GM20000 (cell line): ENCODE data around the gene ERBIN.
"Not testable (repeated sequence)": the region's sequence is repeated elsewhere in the genome, so short reads cannot be mapped to it uniquely, and the experiment has no call there.

ENCODE experiments used
- DNase-seq: peaks from one replicate; pipeline ENCODE4 v3.0.0; 2012; ENCODE audit warnings: low spot score
- TF ChIP-seq, protein P1 (sequence below): IDR thresholded peaks from 2 replicates; pipeline ENCODE4 v1.5.1; 2012; ENCODE audit warnings: mild to moderate bottlenecking, control low read depth; ENCODE audit errors: extremely low read depth, missing control alignments

ERBIN gene

DNA sequence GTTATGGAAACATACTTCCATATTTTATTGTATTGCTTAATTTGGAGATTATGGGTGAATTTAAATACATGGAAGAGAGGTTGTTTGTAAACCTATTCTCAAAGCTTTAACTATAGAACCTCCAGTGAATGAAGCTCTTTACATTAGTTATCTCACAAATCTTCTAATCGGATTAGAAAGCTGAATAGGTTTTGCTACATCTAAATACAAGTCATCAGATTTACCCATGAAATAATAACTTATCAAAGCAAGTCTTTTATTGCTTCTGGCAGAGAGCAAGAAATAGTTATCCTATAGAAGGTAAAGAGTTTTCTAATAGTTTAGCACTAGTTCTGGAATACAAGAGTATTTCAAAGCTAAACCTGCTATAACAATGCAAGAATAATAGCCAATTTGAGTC, 113.3 kb downstream of the ERBIN start:
- DNase-seq, result no peak
- TF ChIP-seq, protein P1, sequence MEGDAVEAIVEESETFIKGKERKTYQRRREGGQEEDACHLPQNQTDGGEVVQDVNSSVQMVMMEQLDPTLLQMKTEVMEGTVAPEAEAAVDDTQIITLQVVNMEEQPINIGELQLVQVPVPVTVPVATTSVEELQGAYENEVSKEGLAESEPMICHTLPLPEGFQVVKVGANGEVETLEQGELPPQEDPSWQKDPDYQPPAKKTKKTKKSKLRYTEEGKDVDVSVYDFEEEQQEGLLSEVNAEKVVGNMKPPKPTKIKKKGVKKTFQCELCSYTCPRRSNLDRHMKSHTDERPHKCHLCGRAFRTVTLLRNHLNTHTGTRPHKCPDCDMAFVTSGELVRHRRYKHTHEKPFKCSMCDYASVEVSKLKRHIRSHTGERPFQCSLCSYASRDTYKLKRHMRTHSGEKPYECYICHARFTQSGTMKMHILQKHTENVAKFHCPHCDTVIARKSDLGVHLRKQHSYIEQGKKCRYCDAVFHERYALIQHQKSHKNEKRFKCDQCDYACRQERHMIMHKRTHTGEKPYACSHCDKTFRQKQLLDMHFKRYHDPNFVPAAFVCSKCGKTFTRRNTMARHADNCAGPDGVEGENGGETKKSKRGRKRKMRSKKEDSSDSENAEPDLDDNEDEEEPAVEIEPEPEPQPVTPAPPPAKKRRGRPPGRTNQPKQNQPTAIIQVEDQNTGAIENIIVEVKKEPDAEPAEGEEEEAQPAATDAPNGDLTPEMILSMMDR, result no peak

DNA sequence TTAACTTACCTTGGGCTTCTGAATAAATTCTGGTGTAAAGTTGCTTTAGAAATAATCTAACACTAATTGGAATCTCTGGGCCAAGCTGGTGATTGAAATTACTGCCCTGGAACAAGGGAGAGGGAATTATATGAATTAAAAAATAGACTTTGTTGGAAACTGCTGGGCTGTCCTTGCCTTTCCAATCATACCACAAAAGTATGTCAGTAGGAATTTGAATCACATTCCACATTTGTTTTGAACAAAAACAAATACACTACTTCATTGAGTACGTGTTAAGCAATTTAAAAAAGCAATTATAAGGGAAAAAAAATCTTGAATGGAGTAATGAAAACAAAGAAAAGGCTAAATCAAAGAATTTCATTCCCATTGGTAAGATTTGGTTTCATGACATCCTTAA, 115.3 kb downstream of the ERBIN start:
- TF ChIP-seq, protein P1, result no peak
- no peak for DNase-seq

DNA sequence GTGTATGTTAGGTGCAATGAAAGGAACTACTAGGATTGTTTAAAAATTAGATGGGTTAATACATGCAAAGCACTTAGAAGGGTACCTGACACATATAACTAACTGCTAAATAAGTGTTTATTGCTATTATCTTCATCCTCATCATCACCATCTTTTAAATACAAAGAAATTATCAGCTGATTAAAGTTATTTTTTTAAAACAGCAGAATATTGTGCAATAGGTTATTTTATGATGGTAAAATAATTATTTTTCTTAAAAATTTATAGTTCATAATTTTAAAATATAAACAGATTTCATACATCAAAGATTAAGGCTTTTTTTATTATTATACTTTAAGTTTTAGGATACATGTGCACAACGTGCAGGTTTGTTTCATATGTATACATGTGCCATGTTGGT, 130.9 kb downstream of the ERBIN start:
- TF ChIP-seq, protein P1, result no peak
- DNase-seq, result no peak

DNA sequence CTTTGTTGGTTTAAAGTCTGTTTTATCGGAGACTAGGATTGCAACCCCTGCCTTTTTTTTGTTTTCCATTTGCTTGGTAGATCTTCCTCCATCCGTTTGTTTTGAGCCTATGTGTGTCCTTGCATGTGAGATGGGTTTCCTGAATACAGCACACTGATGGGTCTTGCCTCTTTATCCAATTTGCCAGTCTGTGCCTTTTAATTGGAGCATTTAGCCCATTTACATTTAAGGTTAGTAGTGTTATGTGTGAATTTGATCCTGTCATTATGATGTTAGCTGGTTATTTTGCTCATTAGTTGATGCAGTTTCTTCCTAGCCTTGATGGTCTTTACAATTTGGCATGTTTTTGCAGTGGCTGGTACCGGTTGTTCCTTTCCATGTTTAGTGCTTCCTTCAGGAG, 134.9 kb downstream of the ERBIN start:
- not testable (repeated sequence) for DNase-seq

DNA sequence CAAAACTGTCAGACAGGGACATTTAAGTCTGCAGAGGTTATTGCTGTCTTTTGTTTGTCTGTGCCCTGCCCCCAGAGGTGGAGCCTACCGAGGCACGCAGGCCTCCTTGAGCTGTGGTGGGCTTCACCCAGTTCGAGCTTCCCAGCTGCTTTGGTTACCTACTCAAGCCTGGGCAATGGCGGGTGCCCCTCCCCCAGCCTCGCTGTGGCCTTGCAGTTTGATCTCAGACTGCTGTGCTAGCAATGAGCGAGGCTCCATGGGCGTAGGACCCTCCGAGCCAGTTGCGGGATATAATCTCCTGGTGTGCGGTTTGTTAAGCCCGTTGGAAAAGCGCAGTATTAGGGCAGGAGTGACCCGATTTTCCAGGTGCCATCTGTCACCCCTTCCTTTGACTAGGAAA, 136.7 kb downstream of the ERBIN start:
- not testable (repeated sequence) for DNase-seq

GRCh38 chr5:66066826-66067225, 140.5 kb downstream of the ERBIN start:
- DNase-seq, result no peak
- TF ChIP-seq, protein P1, result no peak

- no peak for DNase-seq
- TF ChIP-seq, protein P1, result no peak
Observed at GRCh38 chr5:66072031-66072430, 145.7 kb downstream of the ERBIN start.

- no peak for DNase-seq
- TF ChIP-seq, protein P1, result no peak
Observed at GRCh38 chr5:66074901-66075300, 148.5 kb downstream of the ERBIN start.

- TF ChIP-seq, protein P1, result no peak
- DNase-seq, result no peak
Observed at GRCh38 chr5:66080664-66081063, 154.3 kb downstream of the ERBIN start.
